PC-3 (cell line): ENCODE data around the gene C12orf76. TPM values are rescaled to one million over a fixed set of nuclear protein-coding genes. Genes with fewer than 3 reads are reported as not detected.

Experiments
- ATAC-seq: fragments of 200-7000 bp; cut with Tn5 transposase; 2 replicates; pipeline ENCODE4 v1.9.1; 2020; ENCODE audit warnings: mild to moderate bottlenecking, moderate library complexity
- BruUV-seq: library from RNA; stranded (reverse); fragments of 400-500 nt; replicated peaks from 2 replicates; lab custom pipeline; 2021; lab: Mats Ljungman, UMichigan
- CTCF ChIA-PET: fragments of 300-600 bp; sonication (Branson Sonifier 250); formaldehyde crosslinking; loops from one replicate; lab custom pipeline; 2022; ENCODE audit warnings: antibody characterized with exemption; lab: Charles Lee
- POLR2A ChIA-PET: fragments of 300-600 bp; sonication (Branson Sonifier 250); formaldehyde crosslinking; loops from one replicate; lab custom pipeline; 2022; ENCODE audit warnings: antibody characterized with exemption; ENCODE audit not compliant: unreplicated experiment; lab: Charles Lee
- DNase-seq: peaks from one replicate; pipeline ENCODE4 v3.0.0-alpha.2; 2015
- H2AFZ ChIP-seq: fragments of 300-600 bp; sonication (generic); 2 replicates; pipeline ENCODE4 v1.6.0; 2016; ENCODE audit warnings: antibody characterized with exemption, low read length
- H3F3A ChIP-seq: fragments of 300-600 bp; sonication (generic); one replicate; pipeline ENCODE4 v1.6.0; 2017; ENCODE audit warnings: antibody characterized with exemption, low read length, control low read depth, mild to moderate bottlenecking; ENCODE audit not compliant: unreplicated experiment
- H3K27ac ChIP-seq: fragments of 300-600 bp; sonication (generic); 2 replicates; pipeline ENCODE4 v1.5.1; 2016; ENCODE audit warnings: mild to moderate bottlenecking, low read length
- H3K27me3 ChIP-seq: fragments of 300-600 bp; sonication (generic); 2 replicates; pipeline ENCODE4 v1.6.1; 2016; ENCODE audit warnings: low read length, mixed read lengths
- H3K36me3 ChIP-seq: fragments of 300-600 bp; sonication (generic); 2 replicates; pipeline ENCODE4 v1.6.1; 2016; ENCODE audit warnings: low read depth, mixed run types, low read length, mixed read lengths
- H3K4me1 ChIP-seq: fragments of 300-600 bp; sonication (generic); 2 replicates; pipeline ENCODE4 v1.5.1; 2016; ENCODE audit warnings: low read length; ENCODE audit not compliant: insufficient read depth
- H3K4me2 ChIP-seq: fragments of 300-600 bp; sonication (generic); 2 replicates; pipeline ENCODE4 v1.6.0; 2016; ENCODE audit warnings: low read length
- H3K4me3 ChIP-seq: fragments of 300-600 bp; sonication (generic); 2 replicates; pipeline ENCODE4 v1.5.1; 2016; ENCODE audit warnings: mild to moderate bottlenecking, low read length, mixed read lengths
- H3K79me2 ChIP-seq: fragments of 300-600 bp; sonication (generic); 2 replicates; pipeline ENCODE4 v1.6.1; 2017; ENCODE audit warnings: low read length, mixed read lengths
- H3K9ac ChIP-seq: fragments of 300-600 bp; sonication (generic); 2 replicates; pipeline ENCODE4 v1.6.0; 2016; ENCODE audit warnings: mild to moderate bottlenecking, low read length
- H3K9me2 ChIP-seq: fragments of 300-600 bp; sonication (generic); replicated peaks from 2 replicates; pipeline ENCODE4 v1.6.1; 2016; ENCODE audit warnings: mixed run types, low read length, mixed read lengths
- H3K9me3 ChIP-seq: fragments of 300-600 bp; sonication (generic); 2 replicates; pipeline ENCODE4 v1.6.1; 2016; ENCODE audit warnings: low read length, mixed read lengths
- H4K20me1 ChIP-seq: fragments of 300-600 bp; sonication (generic); 2 replicates; pipeline ENCODE4 v1.6.1; 2016; ENCODE audit warnings: low read length, mixed read lengths
- EZH2 ChIP-seq: fragments of 300-600 bp; sonication (generic); IDR thresholded peaks from one replicate; pipeline ENCODE4 v1.6.1; 2017; ENCODE audit warnings: antibody characterized with exemption, mild to moderate bottlenecking, low read length; ENCODE audit not compliant: unreplicated experiment
- EZH2phosphoT487 ChIP-seq: fragments of 300-600 bp; sonication (generic); IDR thresholded peaks from 2 replicates; pipeline ENCODE4 v1.6.1; 2018; ENCODE audit warnings: mild to moderate bottlenecking, antibody characterized with exemption, low read length, borderline replicate concordance
- intact Hi-C: fragments of 100-400 bp; cut with micrococcal nuclease; formaldehyde crosslinking; loops from 2 replicates; pipeline ENCODE4 v1.9.0; 2023
- total RNA-seq: library from RNA; depleted of rRNA; stranded (reverse); fragments of >200 nt; gene quantifications from 2 replicates; pipeline ENCODE4 v1.2.3, GENCODE V29; 2014
- TF ChIP-seq, protein P1 (sequence below): fragments of 300-600 bp; sonication (generic); conservative IDR thresholded peaks from 2 replicates; pipeline ENCODE4 v1.5.1; 2017; ENCODE audit warnings: antibody characterized with exemption, low read depth, mild to moderate bottlenecking, low read length

The C12orf76 gene
- total RNA-seq, 1 experiment from 2014 or later, result 6.7 TPM

- CTCF ChIA-PET, result no interaction called here
- H3K9me2 ChIP-seq, result no peaks in the 10 kb centered on the region
- POLR2A ChIA-PET, result no interaction called here
Observed at GRCh38 chr12:110091136-110091711, 42.9 kb upstream of the C12orf76 start.

GRCh38 chr12:110090266-110091135 is 42.2 kb upstream of the C12orf76 start:
- Histone ChIP-seq H3K4me2 (no peak overlapping the region), H3F3A (no peaks in the 10 kb centered on the region), H3K79me2 (no peaks in the 10 kb centered on the region), H3K4me1 (no peaks in the 10 kb centered on the region), H3K36me3 (no peaks in the 10 kb centered on the region), H3K27ac (no peak overlapping the region), H3K9me2 (no peaks in the 10 kb centered on the region), H3K27me3 (no peaks in the 10 kb centered on the region), H3K9ac (no peak overlapping the region), H4K20me1 (no peaks in the 10 kb centered on the region), H2AFZ (no peak overlapping the region), H3K4me3 (no peak overlapping the region), H3K9me3 (no peaks in the 10 kb centered on the region)
- CTCF ChIA-PET, result interaction anchor here (0.6 kb wide), 1 partner anchor 313 kb away, joined by 3 read pairs; the partner anchor contains the start of gene ANAPC7
- POLR2A ChIA-PET, result no interaction called here
- no peak for ATAC-seq
- no peak for DNase-seq
- intact Hi-C loops, result no loop called here
- TF ChIP-seq EZH2, result no peak
- TF ChIP-seq, protein P1, sequence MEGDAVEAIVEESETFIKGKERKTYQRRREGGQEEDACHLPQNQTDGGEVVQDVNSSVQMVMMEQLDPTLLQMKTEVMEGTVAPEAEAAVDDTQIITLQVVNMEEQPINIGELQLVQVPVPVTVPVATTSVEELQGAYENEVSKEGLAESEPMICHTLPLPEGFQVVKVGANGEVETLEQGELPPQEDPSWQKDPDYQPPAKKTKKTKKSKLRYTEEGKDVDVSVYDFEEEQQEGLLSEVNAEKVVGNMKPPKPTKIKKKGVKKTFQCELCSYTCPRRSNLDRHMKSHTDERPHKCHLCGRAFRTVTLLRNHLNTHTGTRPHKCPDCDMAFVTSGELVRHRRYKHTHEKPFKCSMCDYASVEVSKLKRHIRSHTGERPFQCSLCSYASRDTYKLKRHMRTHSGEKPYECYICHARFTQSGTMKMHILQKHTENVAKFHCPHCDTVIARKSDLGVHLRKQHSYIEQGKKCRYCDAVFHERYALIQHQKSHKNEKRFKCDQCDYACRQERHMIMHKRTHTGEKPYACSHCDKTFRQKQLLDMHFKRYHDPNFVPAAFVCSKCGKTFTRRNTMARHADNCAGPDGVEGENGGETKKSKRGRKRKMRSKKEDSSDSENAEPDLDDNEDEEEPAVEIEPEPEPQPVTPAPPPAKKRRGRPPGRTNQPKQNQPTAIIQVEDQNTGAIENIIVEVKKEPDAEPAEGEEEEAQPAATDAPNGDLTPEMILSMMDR, result no peak
- no peak for TF ChIP-seq EZH2phosphoT487
- BruUV-seq, result no TSS peak

More at GRCh38 chr12:110091136-110091711, 42.9 kb upstream of the C12orf76 start:
- Histone ChIP-seq H3F3A (no peaks in the 10 kb centered on the region), H3K4me1 (no peaks in the 10 kb centered on the region), H3K4me3 (no peak overlapping the region), H3K4me2 (no peak overlapping the region), H3K36me3 (no peaks in the 10 kb centered on the region), H3K79me2 (no peaks in the 10 kb centered on the region), H4K20me1 (no peaks in the 10 kb centered on the region), H3K27me3 (no peaks in the 10 kb centered on the region), H2AFZ (no peak overlapping the region), H3K9me3 (no peaks in the 10 kb centered on the region), H3K27ac (no peak overlapping the region), H3K9ac (no peak overlapping the region)
- ATAC-seq, result no peak
- BruUV-seq, result no TSS peak
- TF ChIP-seq EZH2, result no peak
- TF ChIP-seq, protein P1, result no peak
- no peak for TF ChIP-seq EZH2phosphoT487
- DNase-seq, result no peak
- intact Hi-C loops, result no loop called here
